ENCODE results near the gene IQGAP2.

DNA sequence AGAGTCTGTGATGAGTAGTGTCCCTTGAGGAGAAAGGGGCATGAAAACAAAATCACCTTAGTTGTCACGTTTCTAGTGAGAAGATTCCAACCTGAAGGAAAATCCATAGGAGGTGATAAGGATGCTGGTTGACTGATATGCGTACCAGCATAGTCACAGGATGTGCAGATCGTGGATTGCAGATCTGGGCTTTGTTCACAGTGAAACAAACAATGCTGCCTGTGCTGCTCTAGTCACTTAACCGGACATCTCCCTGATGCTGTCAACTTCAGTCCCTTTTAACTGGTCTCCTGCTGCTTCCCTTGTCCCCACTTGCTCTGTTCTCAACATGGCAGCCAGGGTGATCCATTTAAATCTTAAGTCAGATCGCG lies 89.7 kb downstream of the IQGAP2 start:
- TF ChIP-seq, protein P1, sequence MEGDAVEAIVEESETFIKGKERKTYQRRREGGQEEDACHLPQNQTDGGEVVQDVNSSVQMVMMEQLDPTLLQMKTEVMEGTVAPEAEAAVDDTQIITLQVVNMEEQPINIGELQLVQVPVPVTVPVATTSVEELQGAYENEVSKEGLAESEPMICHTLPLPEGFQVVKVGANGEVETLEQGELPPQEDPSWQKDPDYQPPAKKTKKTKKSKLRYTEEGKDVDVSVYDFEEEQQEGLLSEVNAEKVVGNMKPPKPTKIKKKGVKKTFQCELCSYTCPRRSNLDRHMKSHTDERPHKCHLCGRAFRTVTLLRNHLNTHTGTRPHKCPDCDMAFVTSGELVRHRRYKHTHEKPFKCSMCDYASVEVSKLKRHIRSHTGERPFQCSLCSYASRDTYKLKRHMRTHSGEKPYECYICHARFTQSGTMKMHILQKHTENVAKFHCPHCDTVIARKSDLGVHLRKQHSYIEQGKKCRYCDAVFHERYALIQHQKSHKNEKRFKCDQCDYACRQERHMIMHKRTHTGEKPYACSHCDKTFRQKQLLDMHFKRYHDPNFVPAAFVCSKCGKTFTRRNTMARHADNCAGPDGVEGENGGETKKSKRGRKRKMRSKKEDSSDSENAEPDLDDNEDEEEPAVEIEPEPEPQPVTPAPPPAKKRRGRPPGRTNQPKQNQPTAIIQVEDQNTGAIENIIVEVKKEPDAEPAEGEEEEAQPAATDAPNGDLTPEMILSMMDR (optimal IDR thresholded peaks at IDR 0.05 in 1 of 3, IDR thresholded peaks at IDR 0.05 in 1 of 3, conservative IDR thresholded peaks at IDR 0.05 in 1 of 3; ENCODE audit: extremely low read depth in 1 of 3, insufficient read depth in 2 of 3, low read length in 3 of 3) = no peak
- TF ChIP-seq EZH2 (IDR thresholded peaks at IDR 0.05; ENCODE audit: low read length) = no peak

Data from keratinocyte (primary cell).